Common myeloid progenitor, CD34-positive (primary cell): Measurements from ENCODE around the gene PIEZO1. TPM values are rescaled to one million over a fixed set of nuclear protein-coding genes. Genes with fewer than 3 reads are reported as not detected.

Experiments used
- CTCF ChIA-PET: fragments of 350-600 bp; sonication (Branson Sonifier 250); formaldehyde crosslinking; loops from one replicate; lab custom pipeline; 2021; ENCODE audit warnings: antibody characterized with exemption; lab: Charles Lee
- POLR2A ChIA-PET: fragments of 350-600 bp; sonication (Branson Sonifier 250); formaldehyde crosslinking; loops from one replicate; lab custom pipeline; 2021; ENCODE audit warnings: antibody characterized with exemption; lab: Charles Lee
- DNase-seq, 3 donors: peaks; one replicate each; pipeline versions ENCODE4 v3.0.0 to v3.0.0-alpha.2; 2013
- H3K27ac ChIP-seq, 2 experiments: 1 replicate in 1 of 2; 2 replicates in 1 of 2; pipeline ENCODE4 v1.7.0; 2013; ENCODE audit warnings: inconsistent platforms in 2 of 2, low read length in 2 of 2, mild to moderate bottlenecking in 2 of 2, low read depth in 1 of 2, moderate library complexity in 1 of 2; ENCODE audit not compliant: severe bottlenecking in 2 of 2, insufficient read depth in 1 of 2, poor library complexity in 1 of 2
- H3K27me3 ChIP-seq, 5 experiments: replicated peaks in 2 of 5; 1 replicate in 3 of 5; 2 replicates in 2 of 5; pipeline versions ENCODE4 v1.6.1 to v1.7.0; 2013; ENCODE audit warnings: low read length in 4 of 5, mild to moderate bottlenecking in 2 of 5, moderate library complexity in 2 of 5, inconsistent platforms in 1 of 5; ENCODE audit not compliant: insufficient read depth in 5 of 5, control insufficient read depth in 4 of 5
- H3K36me3 ChIP-seq, 4 experiments: 1 replicate in 2 of 4; 2 replicates in 2 of 4; pipeline versions ENCODE4 v1.6.1 to v1.7.0; 2013; ENCODE audit warnings: low read length in 3 of 4, control low read depth in 1 of 4, mild to moderate bottlenecking in 1 of 4; ENCODE audit not compliant: control insufficient read depth in 4 of 4, insufficient read depth in 4 of 4
- H3K4me1 ChIP-seq, 4 experiments: 1 replicate in 3 of 4; 2 replicates in 1 of 4; pipeline versions ENCODE4 v1.6.1 to v1.7.1; 2013; ENCODE audit warnings: low read length in 3 of 4, mild to moderate bottlenecking in 3 of 4, control low read depth in 1 of 4, inconsistent platforms in 1 of 4, moderate library complexity in 1 of 4; ENCODE audit not compliant: control insufficient read depth in 4 of 4, insufficient read depth in 4 of 4; ENCODE audit errors: control extremely low read depth in 1 of 4
- H3K4me3 ChIP-seq, 7 experiments: 1 replicate in 4 of 7; 2 replicates in 3 of 7; pipeline versions ENCODE4 v1.5.1 to v1.7.0; 2013; ENCODE audit warnings: mild to moderate bottlenecking in 7 of 7, low read length in 6 of 7, moderate library complexity in 6 of 7, inconsistent platforms in 2 of 7, low read depth in 2 of 7, control low read depth in 1 of 7; ENCODE audit not compliant: insufficient read depth in 4 of 7, control insufficient read depth in 1 of 7; ENCODE audit errors: extremely low read depth in 1 of 7
- H3K9me3 ChIP-seq, 5 experiments: 1 replicate in 4 of 5; 2 replicates in 1 of 5; pipeline versions ENCODE4 v1.6.1 to v1.7.1; 2013; ENCODE audit warnings: low read length in 4 of 5, mild to moderate bottlenecking in 2 of 5, inconsistent platforms in 1 of 5, low read depth in 1 of 5, moderate library complexity in 1 of 5; ENCODE audit not compliant: control insufficient read depth in 4 of 5, insufficient read depth in 2 of 5; ENCODE audit errors: control extremely low read depth in 1 of 5
- WGBS: methylation state at CpG from one replicate; pipeline ENCODE4 v1.1.5; 2013; ENCODE audit not compliant: insufficient coverage; 5-methylcytosine and 5-hydroxymethylcytosine counted together
- polyA plus RNA-seq: library from polyadenylated mRNA; unstranded; fragments of 120-200 nt; gene quantifications from one replicate; pipeline ENCODE4 v1.2.1, GENCODE V29; 2013

The PIEZO1 gene
- polyA plus RNA-seq = 211 TPM

GRCh38 chr16:88785106-88785924 is at the start of gene PIEZO1:
PIEZO1 (minus strand) TSS chr16:88785220; CDS start chr16:88784964, 256 bp downstream.
- H3K27me3 ChIP-seq = no peaks in the 10 kb centered on the region
- POLR2A ChIA-PET = interaction anchor here (0.6 to 1.4 kb wide), 3 partner anchors 14 to 48 kb away, joined by 3 to 6 read pairs (median 4); no protein-coding TSS in a partner anchor
- H3K27ac ChIP-seq = peak within 1 kb of the TSS; percentile 54 to 82
- H3K4me3 ChIP-seq = peak within 1 kb of the TSS; percentile 65 to 88 (median 77)
- H3K9me3 ChIP-seq = no peaks in the 10 kb centered on the region
- WGBS = 3% methylated on average over 84 of the region's 110 CpGs
- peak; percentile 78 to 84 (median 81) for DNase-seq
- peaks cover 0 to 4% (median 0%) of the 10 kb centered on the region in 4 experiments for H3K36me3 ChIP-seq
- CTCF ChIA-PET = interaction anchor here (0.8 to 10.2 kb wide), 3 partner anchors 12 to 39 kb away, joined by 3 to 81 read pairs (median 4); no protein-coding TSS in a partner anchor
- H3K4me1 ChIP-seq = peaks cover 2 to 67% (median 58%) of the 10 kb centered on the region in 4 experiments

DNA sequence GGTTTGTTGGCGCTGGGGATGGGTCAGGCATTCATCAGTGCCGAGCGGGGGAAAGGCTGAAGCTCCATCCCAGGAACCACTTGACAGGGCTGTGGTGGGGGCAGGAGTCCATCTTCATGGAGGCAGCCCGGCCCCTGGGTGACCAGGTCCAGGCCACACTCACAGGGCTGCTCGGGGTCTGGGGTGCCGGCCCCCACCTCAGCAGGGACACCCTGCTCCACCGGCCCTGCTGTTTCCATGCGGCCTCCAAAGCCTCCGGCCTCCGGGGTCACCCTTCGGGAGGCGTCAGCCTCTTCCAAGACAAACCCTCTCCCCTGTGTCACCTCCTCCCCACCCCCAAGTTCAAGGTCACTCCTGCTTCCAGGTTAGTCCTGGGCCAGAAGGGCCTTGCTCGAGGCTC is 49.6 kb upstream of the PIEZO1 start:
- no peak overlapping the region for H3K27ac ChIP-seq
- H3K36me3 ChIP-seq = peaks cover 0 to 12% (median 6%) of the 10 kb centered on the region in 4 experiments
- CTCF ChIA-PET = no interaction called here
- POLR2A ChIA-PET = interaction anchor here (0.6 kb wide), 1 partner anchor 52 kb away, joined by 7 read pairs; no protein-coding TSS in a partner anchor
- no peak overlapping the region for H3K4me3 ChIP-seq
- H3K9me3 ChIP-seq = no peaks in the 10 kb centered on the region
- H3K27me3 ChIP-seq = no peaks in the 10 kb centered on the region
- no peak for DNase-seq
- H3K4me1 ChIP-seq = no peaks in the 10 kb centered on the region
- 100% methylated on average over 7 of the region's 13 CpGs for WGBS

GRCh38 chr16:88833086-88833485 is 48.1 kb upstream of the PIEZO1 start:
- WGBS = 98% methylated on average over 10 of the region's 13 CpGs
- no peaks in the 10 kb centered on the region for H3K9me3 ChIP-seq

DNA sequence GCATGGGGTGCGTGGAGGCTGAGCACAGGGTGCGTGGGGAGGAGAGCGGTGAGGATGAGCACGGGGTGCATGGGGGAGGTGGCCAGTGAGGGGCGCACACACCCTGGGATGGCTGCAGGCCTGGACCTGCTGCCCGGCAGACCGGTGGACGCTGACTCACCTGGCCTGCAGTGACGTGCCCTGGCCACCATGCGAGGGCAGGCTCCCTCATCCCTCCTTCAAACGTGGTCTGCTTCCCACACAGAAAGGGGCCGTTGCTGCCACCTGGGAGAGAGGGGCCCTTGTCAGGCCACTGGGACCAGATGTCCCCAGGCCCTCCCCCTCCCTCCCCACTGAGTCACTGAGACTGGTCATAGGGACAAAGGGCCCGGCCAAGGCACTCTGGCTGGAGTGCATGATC is 46.8 kb upstream of the PIEZO1 start:
- Histone ChIP-seq H3K27ac (no peak overlapping the region), H3K36me3 (peaks cover 0 to 8% (median 2%) of the 10 kb centered on the region in 4 experiments), H3K4me1 (no peaks in the 10 kb centered on the region), H3K27me3 (no peaks in the 10 kb centered on the region), H3K9me3 (no peaks in the 10 kb centered on the region), H3K4me3 (no peak overlapping the region)
- POLR2A ChIA-PET = no interaction called here
- 97% methylated on average over 12 of the region's 13 CpGs for WGBS
- CTCF ChIA-PET = no interaction called here
- no peak for DNase-seq

More at GRCh38 chr16:88833086-88833485, 48.1 kb upstream of the PIEZO1 start:
- Histone ChIP-seq H3K27me3 (no peaks in the 10 kb centered on the region), H3K27ac (no peak overlapping the region), H3K4me1 (no peaks in the 10 kb centered on the region), H3K36me3 (peaks cover 0 to 11% (median 2%) of the 10 kb centered on the region in 4 experiments), H3K4me3 (no peak overlapping the region)
- DNase-seq = no peak
- CTCF ChIA-PET = interaction anchor here (0.6 to 1.0 kb wide), 2 partner anchors 25 to 95 kb away, joined by 3 read pairs; no protein-coding TSS in a partner anchor
- POLR2A ChIA-PET = no interaction called here

- no peaks in the 10 kb centered on the region for H3K9me3 ChIP-seq
- no peak overlapping the region for H3K4me3 ChIP-seq
- H3K27ac ChIP-seq = no peak overlapping the region
- 96% methylated on average over 9 of the region's 14 CpGs for WGBS
- ChIA-PET POLR2A (no interaction called here), CTCF (no interaction called here)
- H3K4me1 ChIP-seq = no peaks in the 10 kb centered on the region
- no peak for DNase-seq
- H3K27me3 ChIP-seq = no peaks in the 10 kb centered on the region
- H3K36me3 ChIP-seq = peaks cover 0 to 11% (median 2%) of the 10 kb centered on the region in 4 experiments
Measured at GRCh38 chr16:88830783-88831182, 45.8 kb upstream of the PIEZO1 start.

DNA sequence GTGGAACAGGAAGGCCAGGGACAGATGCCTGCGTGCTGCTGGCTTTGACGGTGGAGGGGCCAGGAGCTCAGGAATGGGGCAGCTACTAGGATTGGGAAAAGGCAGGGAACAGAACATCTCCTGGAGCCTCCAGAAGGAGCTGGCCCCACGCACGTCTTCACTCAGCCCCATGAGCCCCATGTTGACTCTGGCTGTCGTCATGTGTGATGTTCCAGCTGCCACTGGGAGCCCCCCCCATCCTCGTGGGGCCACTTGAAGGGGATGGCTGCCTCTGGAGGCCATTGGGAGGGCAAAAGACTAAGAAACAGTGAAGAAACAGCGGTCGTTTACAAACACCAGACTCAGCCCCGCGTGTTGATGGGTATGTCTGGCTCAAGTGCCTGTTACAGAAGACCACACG is 45.2 kb upstream of the PIEZO1 start:
- WGBS = 96% methylated on average over 11 of the region's 11 CpGs
- Histone ChIP-seq H3K4me3 (no peak overlapping the region), H3K36me3 (peaks cover 0 to 11% (median 2%) of the 10 kb centered on the region in 4 experiments), H3K27ac (no peak overlapping the region), H3K27me3 (no peaks in the 10 kb centered on the region), H3K9me3 (no peaks in the 10 kb centered on the region), H3K4me1 (no peaks in the 10 kb centered on the region)
- CTCF ChIA-PET = no interaction called here
- POLR2A ChIA-PET = interaction anchor here (0.6 kb wide), 1 partner anchor 112 kb away, joined by 3 read pairs; no protein-coding TSS in a partner anchor
- no peak for DNase-seq

GRCh38 chr16:88828711-88829110 is 43.7 kb upstream of the PIEZO1 start:
- Histone ChIP-seq H3K27me3 (no peaks in the 10 kb centered on the region), H3K36me3 (peaks cover 0 to 11% (median 2%) of the 10 kb centered on the region in 4 experiments), H3K27ac (no peak overlapping the region), H3K9me3 (no peaks in the 10 kb centered on the region), H3K4me1 (no peaks in the 10 kb centered on the region), H3K4me3 (no peak overlapping the region)
- POLR2A ChIA-PET = no interaction called here
- WGBS = 92% methylated on average over 22 of the region's 24 CpGs
- CTCF ChIA-PET = interaction anchor here (1.7 kb wide), 1 partner anchor 24 kb away, joined by 6 read pairs; no protein-coding TSS in a partner anchor
- DNase-seq = no peak
